GM12891 (cell line): Measurements from ENCODE around the gene NVL.

Experiments used
- PAX5 ChIP-seq: IDR thresholded peaks from 2 replicates; pipeline ENCODE4 v1.6.1; 2011; ENCODE audit warnings: low read length, moderate library complexity, mild to moderate bottlenecking; ENCODE audit not compliant: insufficient read depth, severe bottlenecking
- POLR2A ChIP-seq: IDR thresholded peaks from 2 replicates; pipeline ENCODE4 v1.6.1; 2011; ENCODE audit warnings: low read depth, low read length, control low read depth
- POLR2AphosphoS5 ChIP-seq: IDR thresholded peaks from 2 replicates; pipeline ENCODE4 v1.6.1; 2011; ENCODE audit warnings: low read depth, low read length, control low read depth
- POU2F2 ChIP-seq: IDR thresholded peaks from 2 replicates; pipeline ENCODE4 v1.6.1; 2011; ENCODE audit warnings: low read depth, mild to moderate bottlenecking, control low read depth, low read length, moderate library complexity
- SPI1 ChIP-seq: IDR thresholded peaks from 2 replicates; pipeline ENCODE4 v1.6.1; 2011; ENCODE audit warnings: low read depth, low read length, control low read depth
- TAF1 ChIP-seq: IDR thresholded peaks from 2 replicates; pipeline ENCODE4 v1.6.1; 2011; ENCODE audit warnings: low read depth, low read length, control low read depth

DNA sequence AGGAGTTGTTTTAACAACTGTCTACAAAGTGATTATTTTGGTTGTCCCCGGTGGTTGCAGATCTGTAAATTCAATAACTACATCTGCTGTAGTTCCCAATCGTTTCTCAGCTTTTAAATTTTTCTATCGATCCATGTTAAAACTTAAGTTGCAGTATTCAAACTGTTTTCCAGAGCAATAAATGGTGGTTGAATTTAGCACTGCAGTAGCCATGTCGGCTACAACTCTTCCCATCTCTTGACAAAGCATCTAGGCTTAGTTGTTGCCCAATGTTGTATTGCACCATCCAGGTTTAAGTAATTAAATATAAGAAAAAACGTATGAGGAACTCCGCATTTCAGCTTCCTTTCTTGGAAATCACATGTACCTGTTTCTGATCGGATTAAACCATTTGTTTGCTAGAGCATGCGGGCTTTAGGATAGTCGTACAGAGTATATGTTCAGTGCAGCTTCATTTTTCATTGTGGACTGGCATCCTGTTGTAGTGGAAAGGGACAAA lies 27.7 kb upstream of the NVL start:
- TF ChIP-seq POLR2A, result no peak
- no peak for TF ChIP-seq SPI1
- no peak for TF ChIP-seq TAF1
- TF ChIP-seq POLR2AphosphoS5, result no peak
- TF ChIP-seq POU2F2, result no peak
- TF ChIP-seq PAX5, result no peak
